NCI-H1105 (cell line): ENCODE results near the gene ZCCHC14.

Source experiments
- DNase-seq: peaks from one replicate; lab custom pipeline; 2025; lab: John Stamatoyannopoulos, UW

The ZCCHC14 gene

DNA sequence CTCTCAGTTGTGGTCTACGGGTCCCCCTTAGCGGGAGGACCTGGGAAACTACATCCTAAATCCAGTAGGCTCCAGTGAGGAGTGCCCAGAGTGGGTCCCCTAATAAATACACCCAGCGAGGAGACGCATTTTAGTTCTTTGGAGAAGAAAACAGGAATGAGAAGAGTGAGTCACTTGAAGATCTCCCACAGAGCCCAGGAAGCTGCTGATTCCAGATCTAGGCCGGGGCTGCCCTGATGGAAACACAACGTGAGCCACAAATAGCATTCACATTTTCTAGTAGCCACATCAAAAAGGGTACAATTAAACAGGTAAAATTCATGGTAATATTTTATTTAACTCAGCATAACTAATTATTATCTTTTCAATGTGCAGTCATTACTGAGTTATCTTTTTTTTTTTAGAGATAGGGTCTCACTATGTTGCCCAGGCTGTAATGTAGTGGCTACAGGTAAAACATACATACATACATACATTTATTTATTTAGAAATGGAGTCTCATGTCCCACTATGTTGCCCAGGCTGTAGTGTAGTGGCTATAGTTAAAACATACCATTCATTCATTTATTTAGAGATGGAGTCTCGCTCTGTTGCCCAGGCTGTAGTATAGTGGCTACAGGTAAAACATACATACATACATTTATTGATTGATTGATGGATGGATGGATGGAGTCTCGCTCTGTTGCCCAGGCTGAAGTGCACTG is 130.8 kb downstream of the ZCCHC14 start:
- DNase-seq, result no peak

DNA sequence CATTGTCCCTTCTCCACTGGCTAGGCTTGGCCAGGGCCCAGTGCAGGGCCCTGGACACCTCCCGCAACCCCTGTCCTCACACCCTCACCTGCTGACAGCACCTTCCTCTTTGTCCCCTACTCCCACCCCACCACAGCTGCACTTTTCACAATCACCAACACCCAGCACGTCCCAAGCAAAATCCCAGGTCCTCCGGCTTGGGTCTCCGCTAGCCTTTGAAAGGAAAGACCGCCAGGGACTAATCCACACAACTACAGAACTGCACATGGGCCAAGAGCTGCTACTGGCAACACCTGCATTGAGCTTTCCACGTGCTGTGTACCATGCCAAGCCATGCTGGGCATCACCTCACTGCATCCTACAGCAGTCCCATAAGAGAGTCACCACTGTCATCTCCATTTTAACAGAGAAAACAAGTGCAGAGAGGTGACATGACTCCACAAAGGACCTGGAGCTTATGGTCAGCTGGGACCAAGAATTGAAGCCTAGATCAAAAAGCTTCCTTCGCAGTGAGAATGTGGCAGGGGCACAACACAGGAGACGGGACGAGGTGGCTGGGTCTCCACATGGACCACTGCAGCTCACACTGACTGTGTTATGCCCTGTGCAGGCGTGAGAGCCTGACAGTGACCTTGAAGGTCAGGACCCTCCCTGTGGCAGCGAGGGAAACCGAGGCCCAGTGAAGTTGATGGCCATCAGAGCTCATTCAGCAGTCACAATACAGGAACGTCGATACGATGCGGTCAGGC is 131.8 kb downstream of the ZCCHC14 start:
- DNase-seq, result no peak

DNA sequence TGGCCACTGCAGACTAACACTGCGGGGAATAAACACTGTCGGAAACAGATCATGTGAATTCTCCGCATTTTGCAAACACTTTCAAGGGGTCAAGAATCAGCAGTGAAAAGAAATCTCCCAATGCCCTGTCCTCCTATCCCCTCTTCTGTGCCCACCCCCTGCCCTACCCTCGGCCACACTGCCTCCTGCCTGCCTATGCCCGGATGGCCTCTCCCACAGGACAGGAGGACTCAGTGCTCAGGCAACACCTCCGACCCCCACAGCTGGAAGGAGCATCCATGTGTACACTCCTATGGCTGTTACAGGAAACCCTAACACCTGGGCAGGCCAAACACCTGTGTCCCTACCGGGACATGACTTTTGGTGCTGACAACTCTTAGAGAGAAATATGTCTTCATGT is 133.7 kb downstream of the ZCCHC14 start:
- DNase-seq, result no peak

DNA sequence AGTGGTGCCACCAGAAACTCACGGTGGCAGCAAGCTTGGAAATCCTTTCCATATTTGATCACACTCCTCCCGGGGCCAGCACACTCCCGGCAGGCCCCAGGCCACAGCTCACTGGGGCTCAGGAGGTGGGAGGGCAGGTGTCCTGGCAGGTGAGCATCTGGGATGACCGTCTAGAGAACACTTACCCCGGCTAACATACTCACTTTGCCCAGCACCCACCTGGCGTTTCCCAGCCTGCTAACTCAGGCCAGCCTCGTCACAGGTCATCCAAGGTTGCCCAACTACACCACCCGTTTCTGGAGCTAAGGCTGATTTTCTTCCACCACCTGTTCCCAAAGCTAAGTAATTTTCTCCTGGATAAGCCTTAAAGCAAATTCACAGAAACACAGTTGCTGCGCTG is 134.1 kb downstream of the ZCCHC14 start:
- no peak for DNase-seq

DNA sequence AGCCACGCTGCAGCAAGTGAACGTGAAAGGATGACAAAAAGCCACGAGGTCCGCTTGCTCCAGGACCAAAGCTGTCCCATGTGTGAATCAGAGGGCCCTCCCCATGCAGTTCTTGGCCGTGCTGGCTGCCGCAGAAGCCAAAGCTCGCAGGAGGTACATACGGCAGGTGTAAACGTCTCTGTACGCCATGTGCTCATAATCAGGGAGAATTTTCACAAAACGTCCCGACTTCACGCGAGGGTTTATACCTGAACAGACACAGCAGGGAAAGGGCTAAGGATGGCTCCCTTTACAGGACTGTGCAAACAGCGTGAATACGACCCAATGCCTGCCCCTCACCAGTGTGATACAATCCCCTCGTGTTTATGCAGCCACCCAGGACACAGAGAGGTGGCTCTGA is 134.6 kb downstream of the ZCCHC14 start:
- no peak for DNase-seq

DNA sequence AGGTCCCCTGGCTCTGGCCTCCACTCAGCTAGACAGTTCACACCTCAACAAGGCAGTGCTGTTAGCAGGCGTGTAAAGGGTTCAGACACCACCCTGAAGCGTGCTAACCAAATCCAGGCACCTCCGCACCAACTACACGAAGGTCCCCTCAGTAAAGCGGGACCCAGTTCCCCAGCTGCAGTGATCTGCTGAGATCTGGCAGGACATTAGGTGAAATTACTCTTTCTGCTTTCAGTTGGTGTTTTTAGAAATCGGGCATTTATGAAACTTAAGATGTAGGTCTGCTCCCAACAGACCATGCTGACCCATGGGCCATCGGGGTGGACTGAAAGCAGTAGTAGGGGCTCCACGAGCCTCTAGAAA is 136.4 kb downstream of the ZCCHC14 start:
- DNase-seq, result no peak
